ENCODE data around the gene SLX1B. TPM values are rescaled to one million over a fixed set of nuclear protein-coding genes. Genes with fewer than 3 reads are reported as not detected.

Gene SLX1B
- total RNA-seq, 1 donor from 2014 or later, result 17.7 TPM

Other genes starting within 250 kb of the SLX1B start
- gene NPIPB11, start 47.8 kb upstream of the SLX1B start, total RNA-seq, result 0.38 TPM
- gene BOLA2, start 182 bp upstream of the SLX1B start, total RNA-seq, result 2.1 TPM
- gene SULT1A4, start 5.4 kb downstream of the SLX1B start, total RNA-seq, result 3.4 TPM
- 15.0 TPM for gene NPIPB12, start 51.9 kb downstream of the SLX1B start, total RNA-seq
- gene SPN, start 208.7 kb downstream of the SLX1B start, total RNA-seq, result 1.3 TPM
- 29.2 TPM for gene QPRT, start 224.6 kb downstream of the SLX1B start, total RNA-seq